ENCODE measurements around the gene CACNG6. TPM values are rescaled to one million over a fixed set of nuclear protein-coding genes. Genes with fewer than 3 reads are reported as not detected.

The CACNG6 gene
- total and polyA plus RNA-seq, 2 donors (not counting 1 experiment from before 2014, with no cell fraction given), result under 0.01 TPM; not detected in 1

DNA sequence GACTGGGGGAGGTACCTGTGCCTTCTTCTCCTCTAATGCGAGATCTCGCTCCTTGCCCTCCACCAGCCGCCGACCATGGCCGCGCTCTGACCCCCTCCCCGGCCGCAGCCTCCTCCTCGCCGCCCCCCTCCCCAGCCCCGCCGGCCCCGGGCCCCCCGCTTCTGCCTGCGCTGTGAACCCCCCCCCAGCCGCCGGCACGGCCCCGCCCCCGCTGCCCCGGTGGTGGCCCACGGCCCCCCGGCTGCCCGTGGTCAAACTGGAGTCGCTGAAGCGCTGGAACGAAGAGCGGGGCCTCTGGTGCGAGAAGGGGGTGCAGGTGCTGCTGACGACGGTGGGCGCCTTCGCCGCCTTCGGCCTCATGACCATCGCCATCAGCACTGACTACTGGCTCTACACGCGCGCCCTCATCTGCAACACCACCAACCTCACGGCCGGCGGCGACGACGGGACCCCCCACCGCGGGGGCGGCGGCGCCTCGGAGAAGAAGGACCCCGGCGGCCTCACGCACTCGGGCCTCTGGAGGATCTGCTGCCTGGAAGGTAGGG lies 28.5 kb upstream of the CACNG6 start, which contains the start of gene CACNG8:
CACNG8 (plus strand) TSS at position 51 of the 545 bp plus-strand sequence.
- Histone ChIP-seq H3K27me3 (ENCODE audit: control insufficient read depth, insufficient read depth, low read length) (peaks cover 33% of the 10 kb centered on the region), H3K4me3 (replicated peaks in 1 of 4; ENCODE audit: control extremely low read depth in 1 of 4, insufficient read depth in 1 of 4, low read depth in 3 of 4, low read length in 4 of 4) (peak within 1 kb of the TSS in 1 of 4 experiments; percentile 20)

DNA sequence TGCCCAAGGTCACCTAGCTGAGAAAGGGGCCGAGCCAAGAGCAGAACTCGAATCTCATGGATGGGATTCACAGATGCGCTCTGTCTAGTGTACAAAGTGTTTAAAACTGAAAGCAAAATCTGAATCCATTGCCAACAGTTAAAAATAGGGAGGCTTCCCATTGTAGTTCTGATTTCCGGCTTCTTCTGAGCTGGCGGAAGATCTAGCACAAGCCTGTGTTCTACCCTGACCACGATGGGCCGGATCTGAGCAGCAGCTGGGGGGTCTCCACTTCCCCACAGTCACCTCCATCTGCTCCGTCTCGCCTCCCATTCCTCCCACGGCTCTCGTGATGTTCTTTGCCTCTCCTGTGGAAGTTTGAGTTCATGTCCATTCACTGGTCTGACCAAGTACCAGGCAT lies 26.3 kb upstream of the CACNG6 start:
- no peak for DNase-seq (ENCODE audit: low read depth in 2 of 2)
- H3K4me2 ChIP-seq (ENCODE audit: extremely low read depth, insufficient read depth, low read length), result no peak overlapping the region
- H3K9me3 ChIP-seq (ENCODE audit: control insufficient read depth, insufficient read depth, low read depth, low read length), result no peaks in the 10 kb centered on the region
- no peak overlapping the region for H3K9ac ChIP-seq (ENCODE audit: insufficient read depth, low read length)
- H3K4me1 ChIP-seq (ENCODE audit: control insufficient read depth, extremely low read depth, insufficient read depth, low read length), result no peaks in the 10 kb centered on the region
- H3K79me2 ChIP-seq (ENCODE audit: control insufficient read depth, insufficient read depth, low read length), result no peaks in the 10 kb centered on the region
- TF ChIP-seq EZH2 (IDR thresholded peaks at IDR 0.05; ENCODE audit: low read length, missing control alignments), result no peak
- TF ChIP-seq, protein P1, sequence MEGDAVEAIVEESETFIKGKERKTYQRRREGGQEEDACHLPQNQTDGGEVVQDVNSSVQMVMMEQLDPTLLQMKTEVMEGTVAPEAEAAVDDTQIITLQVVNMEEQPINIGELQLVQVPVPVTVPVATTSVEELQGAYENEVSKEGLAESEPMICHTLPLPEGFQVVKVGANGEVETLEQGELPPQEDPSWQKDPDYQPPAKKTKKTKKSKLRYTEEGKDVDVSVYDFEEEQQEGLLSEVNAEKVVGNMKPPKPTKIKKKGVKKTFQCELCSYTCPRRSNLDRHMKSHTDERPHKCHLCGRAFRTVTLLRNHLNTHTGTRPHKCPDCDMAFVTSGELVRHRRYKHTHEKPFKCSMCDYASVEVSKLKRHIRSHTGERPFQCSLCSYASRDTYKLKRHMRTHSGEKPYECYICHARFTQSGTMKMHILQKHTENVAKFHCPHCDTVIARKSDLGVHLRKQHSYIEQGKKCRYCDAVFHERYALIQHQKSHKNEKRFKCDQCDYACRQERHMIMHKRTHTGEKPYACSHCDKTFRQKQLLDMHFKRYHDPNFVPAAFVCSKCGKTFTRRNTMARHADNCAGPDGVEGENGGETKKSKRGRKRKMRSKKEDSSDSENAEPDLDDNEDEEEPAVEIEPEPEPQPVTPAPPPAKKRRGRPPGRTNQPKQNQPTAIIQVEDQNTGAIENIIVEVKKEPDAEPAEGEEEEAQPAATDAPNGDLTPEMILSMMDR (conservative IDR thresholded peaks at IDR 0.05 in 1 of 2, IDR thresholded peaks at IDR 0.05 in 1 of 2; ENCODE audit: low read depth in 1 of 2, low read length in 2 of 2), result no peak
- no peak overlapping the region for H3K27ac ChIP-seq (ENCODE audit: insufficient read depth, low read length)
- peaks cover 24% of the 10 kb centered on the region for H3K27me3 ChIP-seq (ENCODE audit: control insufficient read depth, insufficient read depth, low read length)
- H4K20me1 ChIP-seq (ENCODE audit: control insufficient read depth, extremely low read depth, insufficient read depth, low read length), result no peaks in the 10 kb centered on the region
- H3K4me3 ChIP-seq (replicated peaks in 1 of 4; ENCODE audit: control extremely low read depth in 1 of 4, insufficient read depth in 1 of 4, low read depth in 3 of 4, low read length in 4 of 4), result no peak overlapping the region
- H3K36me3 ChIP-seq (ENCODE audit: control insufficient read depth, insufficient read depth, low read length), result no peaks in the 10 kb centered on the region
- no peak overlapping the region for H2AFZ ChIP-seq (ENCODE audit: low read length)

More for the DNA sequence above, 28.5 kb upstream of the CACNG6 start, which contains the start of gene CACNG8:
- Histone ChIP-seq H3K27ac (ENCODE audit: insufficient read depth, low read length) (no peak within 1 kb of the TSS), H3K9me3 (ENCODE audit: control insufficient read depth, insufficient read depth, low read depth, low read length) (no peaks in the 10 kb centered on the region), H3K9ac (ENCODE audit: insufficient read depth, low read length) (no peak within 1 kb of the TSS), H3K4me2 (ENCODE audit: extremely low read depth, insufficient read depth, low read length) (no peak within 1 kb of the TSS), H3K4me1 (ENCODE audit: control insufficient read depth, extremely low read depth, insufficient read depth, low read length) (no peaks in the 10 kb centered on the region), H4K20me1 (ENCODE audit: control insufficient read depth, extremely low read depth, insufficient read depth, low read length) (no peaks in the 10 kb centered on the region), H3K36me3 (ENCODE audit: control insufficient read depth, insufficient read depth, low read length) (no peaks in the 10 kb centered on the region), H2AFZ (ENCODE audit: low read length) (no peak within 1 kb of the TSS), H3K79me2 (ENCODE audit: control insufficient read depth, insufficient read depth, low read length) (no peaks in the 10 kb centered on the region)
- DNase-seq (ENCODE audit: low read depth in 2 of 2), result no peak
- TF ChIP-seq EZH2 (IDR thresholded peaks at IDR 0.05; ENCODE audit: low read length, missing control alignments), result peak; percentile 52
- TF ChIP-seq, protein P1 (conservative IDR thresholded peaks at IDR 0.05 in 1 of 2, IDR thresholded peaks at IDR 0.05 in 1 of 2; ENCODE audit: low read depth in 1 of 2, low read length in 2 of 2), result no peak

DNA sequence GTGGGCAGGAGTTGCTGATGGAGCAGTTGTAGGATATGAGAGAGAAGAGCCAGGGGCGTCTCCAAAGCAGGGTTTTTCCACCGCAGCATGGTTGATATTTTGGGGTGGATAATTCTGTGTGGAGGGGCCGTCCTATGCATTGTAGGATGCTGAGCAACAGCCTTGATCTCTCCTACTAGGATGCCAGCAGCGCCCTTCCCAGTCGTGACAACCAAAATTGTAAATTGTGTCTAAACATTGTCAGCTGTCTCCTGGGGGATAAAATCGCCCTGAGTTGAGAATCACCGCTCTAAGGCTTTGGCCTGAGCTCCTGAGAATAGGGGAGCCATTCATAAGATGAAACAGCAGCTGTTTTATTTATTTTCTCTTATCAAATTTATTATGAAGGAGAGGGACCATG lies 24.5 kb upstream of the CACNG6 start:
- Histone ChIP-seq H3K4me1 (ENCODE audit: control insufficient read depth, extremely low read depth, insufficient read depth, low read length) (no peaks in the 10 kb centered on the region), H3K27me3 (ENCODE audit: control insufficient read depth, insufficient read depth, low read length) (peaks cover 12% of the 10 kb centered on the region), H3K36me3 (ENCODE audit: control insufficient read depth, insufficient read depth, low read length) (no peaks in the 10 kb centered on the region), H3K9me3 (ENCODE audit: control insufficient read depth, insufficient read depth, low read depth, low read length) (no peaks in the 10 kb centered on the region), H2AFZ (ENCODE audit: low read length) (no peak overlapping the region), H3K4me2 (ENCODE audit: extremely low read depth, insufficient read depth, low read length) (no peak overlapping the region), H3K9ac (ENCODE audit: insufficient read depth, low read length) (no peak overlapping the region), H3K79me2 (ENCODE audit: control insufficient read depth, insufficient read depth, low read length) (no peaks in the 10 kb centered on the region), H4K20me1 (ENCODE audit: control insufficient read depth, extremely low read depth, insufficient read depth, low read length) (no peaks in the 10 kb centered on the region), H3K27ac (ENCODE audit: insufficient read depth, low read length) (no peak overlapping the region), H3K4me3 (replicated peaks in 1 of 4; ENCODE audit: control extremely low read depth in 1 of 4, insufficient read depth in 1 of 4, low read depth in 3 of 4, low read length in 4 of 4) (no peak overlapping the region)
- TF ChIP-seq EZH2 (IDR thresholded peaks at IDR 0.05; ENCODE audit: low read length, missing control alignments), result no peak
- TF ChIP-seq, protein P1 (conservative IDR thresholded peaks at IDR 0.05 in 1 of 2, IDR thresholded peaks at IDR 0.05 in 1 of 2; ENCODE audit: low read depth in 1 of 2, low read length in 2 of 2), result no peak
- no peak for DNase-seq (ENCODE audit: low read depth in 2 of 2)
